Endothelial cell of umbilical vein (primary cell): ENCODE results near the gene SLC7A10. TPM values are rescaled to one million over a fixed set of nuclear protein-coding genes. Genes with fewer than 3 reads are reported as not detected.

ENCODE experiments used
- BruUV-seq: library from RNA; stranded (reverse); fragments of 400-500 nt; replicated peaks from 2 replicates; lab custom pipeline; 2021; lab: Mats Ljungman, UMichigan
- CTCF ChIA-PET: fragments of 300-600, 350-600 bp; sonication (Branson Sonifier 250); formaldehyde crosslinking; loops from one replicate; lab custom pipeline; 2021; ENCODE audit warnings: antibody characterized with exemption, inconsistent platforms; lab: Charles Lee
- POLR2A ChIA-PET: fragments of 300-600, 350-600 bp; sonication (Branson Sonifier 250); formaldehyde crosslinking; loops from one replicate; lab custom pipeline; 2021; ENCODE audit warnings: antibody characterized with exemption, inconsistent platforms; lab: Charles Lee
- DNase-seq: peaks from one replicate; pipeline ENCODE4 v3.0.0-alpha.2; 2011; ENCODE audit warnings: low read depth, low spot score
- FAIRE-seq: peaks from 2 replicates; lab custom pipeline; 2011; peaks lifted over from hg19 to GRCh38; lab: Jason Lieb, UNC
- H2AFZ ChIP-seq: 2 replicates; pipeline ENCODE4 v1.6.0; 2012; ENCODE audit warnings: low read depth, low read length, control low read depth, inconsistent platforms
- H3K27ac ChIP-seq: 2 replicates; pipeline ENCODE4 v1.5.1; 2011; ENCODE audit warnings: low read depth, mild to moderate bottlenecking, control low read depth, low read length, moderate library complexity; ENCODE audit not compliant: insufficient read depth
- H3K27me3 ChIP-seq, 2 experiments: 2 replicates each; pipeline versions ENCODE4 v1.6.0 to v1.6.1; 2011; ENCODE audit warnings: low read length in 2 of 2, mixed read lengths in 1 of 2; ENCODE audit not compliant: control insufficient read depth in 2 of 2, insufficient read depth in 2 of 2
- H3K36me3 ChIP-seq, 2 experiments: 2 replicates in 1 of 2; 3 replicates in 1 of 2; pipeline ENCODE4 v1.5.1; 2011; ENCODE audit warnings: low read length in 2 of 2, mild to moderate bottlenecking in 1 of 2, moderate library complexity in 1 of 2; ENCODE audit not compliant: control insufficient read depth in 2 of 2, insufficient read depth in 2 of 2; ENCODE audit errors: extremely low read depth in 1 of 2
- H3K4me1 ChIP-seq: 3 replicates; pipeline ENCODE4 v1.5.1; 2011; ENCODE audit warnings: mild to moderate bottlenecking, low read length; ENCODE audit not compliant: control insufficient read depth, insufficient read depth; ENCODE audit errors: extremely low read depth
- H3K4me2 ChIP-seq: 2 replicates; pipeline ENCODE4 v1.6.1; 2011; ENCODE audit warnings: low read length, control low read depth, mixed read lengths; ENCODE audit not compliant: insufficient read depth
- H3K4me3 ChIP-seq, 3 experiments: fragments of 200-600 bp in 1 of 3; sonication (generic), shearing (Covaris generic) in 1 of 3; replicated peaks in 1 of 3; 2 replicates each; pipeline ENCODE4 v1.5.1; 2011 to 2016; ENCODE audit warnings: control low read depth in 3 of 3, low read length in 3 of 3, mild to moderate bottlenecking in 2 of 3, inconsistent platforms in 1 of 3, low read depth in 1 of 3, moderate library complexity in 1 of 3; ENCODE audit not compliant: insufficient read depth in 1 of 3
- H3K79me2 ChIP-seq: 2 replicates; pipeline ENCODE4 v1.6.0; 2012; ENCODE audit warnings: low read length, inconsistent platforms; ENCODE audit not compliant: control insufficient read depth, insufficient read depth
- H3K9ac ChIP-seq: replicated peaks from 2 replicates; pipeline ENCODE3; 2011; ENCODE audit warnings: low read length, control low read depth; ENCODE audit not compliant: insufficient read depth; ENCODE audit errors: extremely low read depth
- H3K9me1 ChIP-seq: replicated peaks from 3 replicates; pipeline ENCODE4 v1.6.0; 2011; ENCODE audit warnings: mild to moderate bottlenecking, low read length; ENCODE audit not compliant: control insufficient read depth, insufficient read depth; ENCODE audit errors: extremely low read depth
- H3K9me3 ChIP-seq: replicated peaks from 2 replicates; pipeline ENCODE4 v1.5.1; 2012; ENCODE audit warnings: low read length, inconsistent platforms; ENCODE audit not compliant: control insufficient read depth, insufficient read depth
- H4K20me1 ChIP-seq: replicated peaks from 2 replicates; pipeline ENCODE3; 2011; ENCODE audit warnings: mild to moderate bottlenecking, low read length; ENCODE audit not compliant: control insufficient read depth, insufficient read depth; ENCODE audit errors: extremely low read depth
- EZH2 ChIP-seq: IDR thresholded peaks from 2 replicates; pipeline ENCODE4 v1.6.1; 2012; ENCODE audit warnings: borderline replicate concordance, low read depth, mild to moderate bottlenecking, moderate library complexity, low read length, inconsistent platforms; ENCODE audit not compliant: severe bottlenecking
- FOS ChIP-seq: IDR thresholded peaks from 2 replicates; pipeline ENCODE4 v1.6.1; 2011; ENCODE audit warnings: mild to moderate bottlenecking, low read length, moderate library complexity, borderline replicate concordance; ENCODE audit not compliant: insufficient read depth
- GATA2 ChIP-seq: IDR thresholded peaks from 2 replicates; pipeline ENCODE4 v1.7.0; 2011; ENCODE audit warnings: low read depth, mild to moderate bottlenecking, moderate library complexity, mixed read lengths, low read length; ENCODE audit not compliant: insufficient read length, insufficient read depth
- JUN ChIP-seq: IDR thresholded peaks from 2 replicates; pipeline ENCODE4 v1.6.1; 2011; ENCODE audit warnings: borderline replicate concordance, low read depth; ENCODE audit not compliant: insufficient read length, insufficient read depth
- MYC ChIP-seq: IDR thresholded peaks from one replicate; pipeline ENCODE4 v1.6.1; 2011; ENCODE audit warnings: mild to moderate bottlenecking, low read depth, low read length
- POLR2A ChIP-seq: IDR thresholded peaks from 2 replicates; pipeline ENCODE4 v1.6.1; 2012; ENCODE audit warnings: low read depth, mild to moderate bottlenecking, control low read depth, low read length
- POLR2AphosphoS5 ChIP-seq: IDR thresholded peaks from 2 replicates; pipeline ENCODE4 v1.6.1; 2012; ENCODE audit warnings: low read depth, mild to moderate bottlenecking, control low read depth, low read length, moderate library complexity; ENCODE audit not compliant: insufficient read depth
- dilution Hi-C: fragments of 300-500 bp; cut with MboI; formaldehyde crosslinking; loops from one replicate; pipeline ENCODE4 v1.15.0; 2019; ENCODE audit warnings: low sequenced_read_pairs; ENCODE audit not compliant: extremely low pct_ligation_motif_present
- intact Hi-C: fragments of 100-400 bp; cut with micrococcal nuclease; formaldehyde crosslinking; loops from one replicate; pipeline ENCODE4 v1.10.0; 2022
- polyA plus RNA-seq, 4 experiments: library from polyadenylated mRNA; depleted of rRNA in 3 of 4; stranded (reverse) in 3 of 4; unstranded in 1 of 4; fragments of >200 nt; gene quantifications; 2 replicates each; pipeline versions ENCODE4 v1.2.1 to v1.2.3, GENCODE V29; 2011 to 2012; ENCODE audit warnings: missing spikeins in 1 of 4
- total RNA-seq: library from RNA; stranded (reverse); gene quantifications from 2 replicates; pipeline ENCODE4 v1.2.3, GENCODE V29; 2021
- TF ChIP-seq, protein P1 (sequence below), 2 donors: IDR thresholded peaks; 1 replicate in 1 of 2; 2 replicates in 1 of 2; pipeline ENCODE4 v1.5.1; 2011; ENCODE audit warnings: low read length in 2 of 2, mild to moderate bottlenecking in 2 of 2, moderate library complexity in 2 of 2, control low read depth in 1 of 2, inconsistent platforms in 1 of 2, low read depth in 1 of 2; ENCODE audit not compliant: insufficient read depth in 1 of 2; ENCODE audit errors: extremely low read depth in 1 of 2
- TF ChIP-seq, protein P2 (sequence below): IDR thresholded peaks from 2 replicates; pipeline ENCODE4 v1.6.1; 2011; ENCODE audit not compliant: insufficient read depth, insufficient read length

SLC7A10 gene
- total and polyA plus RNA-seq, 2 donors (not counting 3 experiments of a cell fraction or from before 2014, with no cell fraction given), result not detected

DNA sequence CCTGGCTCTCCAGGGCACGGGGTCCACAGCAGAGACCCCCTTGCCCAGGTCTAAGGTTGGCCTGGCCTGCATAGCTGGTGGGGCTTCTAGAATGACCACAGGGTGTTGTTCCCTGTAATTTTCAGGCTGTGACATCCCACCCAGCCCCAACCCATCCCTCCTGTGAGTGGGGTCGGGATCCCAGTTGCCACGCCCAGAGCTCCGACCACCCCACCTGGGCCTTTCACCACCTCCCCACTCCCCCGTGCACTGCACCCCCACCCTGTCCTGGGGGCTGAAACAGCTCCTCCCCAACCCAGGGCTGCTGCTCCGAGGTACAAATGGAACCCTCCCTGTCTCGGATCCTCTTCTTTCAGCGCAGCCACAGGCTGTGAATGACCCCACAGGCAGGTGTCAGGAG is 8.4 kb upstream of the SLC7A10 start:
- DNase-seq (no peak), FAIRE-seq (no peak)
- BruUV-seq, result no TSS peak
- Histone ChIP-seq H3K27me3 (no peaks in the 10 kb centered on the region), H3K4me1 (no peaks in the 10 kb centered on the region), H3K79me2 (no peaks in the 10 kb centered on the region), H3K4me3 (no peak overlapping the region), H3K27ac (no peak overlapping the region), H3K36me3 (no peaks in the 10 kb centered on the region), H3K9me1 (no peaks in the 10 kb centered on the region), H3K9me3 (no peaks in the 10 kb centered on the region), H4K20me1 (no peaks in the 10 kb centered on the region), H2AFZ (no peak overlapping the region), H3K4me2 (no peak overlapping the region), H3K9ac (no peak overlapping the region)
- POLR2A ChIA-PET, result no interaction called here
- CTCF ChIA-PET, result interaction anchor here (9.5 kb wide), 1 partner anchor 170 kb away, joined by 181 read pairs; no protein-coding TSS in a partner anchor
- TF ChIP-seq JUN, result no peak
- no peak for TF ChIP-seq FOS
- TF ChIP-seq, protein P1, sequence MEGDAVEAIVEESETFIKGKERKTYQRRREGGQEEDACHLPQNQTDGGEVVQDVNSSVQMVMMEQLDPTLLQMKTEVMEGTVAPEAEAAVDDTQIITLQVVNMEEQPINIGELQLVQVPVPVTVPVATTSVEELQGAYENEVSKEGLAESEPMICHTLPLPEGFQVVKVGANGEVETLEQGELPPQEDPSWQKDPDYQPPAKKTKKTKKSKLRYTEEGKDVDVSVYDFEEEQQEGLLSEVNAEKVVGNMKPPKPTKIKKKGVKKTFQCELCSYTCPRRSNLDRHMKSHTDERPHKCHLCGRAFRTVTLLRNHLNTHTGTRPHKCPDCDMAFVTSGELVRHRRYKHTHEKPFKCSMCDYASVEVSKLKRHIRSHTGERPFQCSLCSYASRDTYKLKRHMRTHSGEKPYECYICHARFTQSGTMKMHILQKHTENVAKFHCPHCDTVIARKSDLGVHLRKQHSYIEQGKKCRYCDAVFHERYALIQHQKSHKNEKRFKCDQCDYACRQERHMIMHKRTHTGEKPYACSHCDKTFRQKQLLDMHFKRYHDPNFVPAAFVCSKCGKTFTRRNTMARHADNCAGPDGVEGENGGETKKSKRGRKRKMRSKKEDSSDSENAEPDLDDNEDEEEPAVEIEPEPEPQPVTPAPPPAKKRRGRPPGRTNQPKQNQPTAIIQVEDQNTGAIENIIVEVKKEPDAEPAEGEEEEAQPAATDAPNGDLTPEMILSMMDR (IDR thresholded peaks at IDR 0.05; ENCODE audit: extremely low read depth in 1 of 2, insufficient read depth in 1 of 2, low read depth in 1 of 2, low read length in 2 of 2), result no peak
- no peak for TF ChIP-seq GATA2
- no peak for TF ChIP-seq MYC
- no peak for TF ChIP-seq POLR2AphosphoS5
- TF ChIP-seq, protein P2, sequence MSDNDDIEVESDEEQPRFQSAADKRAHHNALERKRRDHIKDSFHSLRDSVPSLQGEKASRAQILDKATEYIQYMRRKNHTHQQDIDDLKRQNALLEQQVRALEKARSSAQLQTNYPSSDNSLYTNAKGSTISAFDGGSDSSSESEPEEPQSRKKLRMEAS, result no peak
- no peak for TF ChIP-seq EZH2
- TF ChIP-seq POLR2A, result no peak
- intact Hi-C loops, result loop anchor here (2.0 kb wide), 1 partner anchor 69 kb away; the partner anchor contains the start of gene CEBPA
- dilution Hi-C loops, result no loop called here
